NCI-H187 (cell line): Measurements from ENCODE around the gene CMTM8.

ENCODE experiments used
- DNase-seq, 2 experiments: peaks; one replicate each; lab custom pipeline; 2025; lab: John Stamatoyannopoulos, UW

The CMTM8 gene

DNA sequence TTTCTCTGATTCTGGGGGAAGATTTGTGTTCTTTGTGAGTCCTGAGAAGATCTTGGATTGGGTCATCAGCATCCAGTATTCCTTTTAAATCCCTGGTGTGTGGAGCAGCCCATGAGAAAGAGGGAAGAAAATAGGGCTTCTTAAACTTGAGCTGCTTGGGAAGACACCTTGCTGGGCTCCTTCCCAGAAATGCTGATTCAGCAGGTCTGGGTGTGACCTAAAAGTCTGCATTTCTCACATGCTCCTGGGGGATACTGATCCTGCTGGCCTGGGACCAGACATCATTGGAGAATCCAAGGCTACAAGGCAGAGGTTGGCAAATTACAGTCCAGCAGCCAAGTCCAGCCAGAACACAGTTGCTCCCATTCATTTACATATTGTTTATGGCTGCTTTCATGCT, 99.0 kb downstream of the CMTM8 start:
- no peak for DNase-seq

DNA sequence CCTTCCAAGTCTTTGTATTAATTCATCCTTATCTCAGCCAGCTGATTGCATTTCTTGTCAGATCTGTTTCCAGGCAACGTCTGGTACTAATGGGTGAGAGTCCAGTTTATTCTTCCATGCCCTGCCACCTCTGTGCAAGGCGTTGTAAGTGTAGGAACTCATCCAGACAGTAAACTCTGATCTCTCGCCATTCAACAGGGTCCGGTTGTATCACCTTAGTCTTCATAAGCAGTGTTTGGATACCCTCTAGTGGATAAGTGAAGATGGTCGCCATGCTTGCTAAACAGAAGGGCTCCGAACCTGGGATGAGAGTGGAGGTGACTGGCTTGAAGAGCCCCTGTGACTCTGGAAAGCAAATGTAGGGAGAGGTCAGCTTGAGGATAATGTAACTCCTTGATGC, 101.6 kb downstream of the CMTM8 start:
- DNase-seq = no peak

DNA sequence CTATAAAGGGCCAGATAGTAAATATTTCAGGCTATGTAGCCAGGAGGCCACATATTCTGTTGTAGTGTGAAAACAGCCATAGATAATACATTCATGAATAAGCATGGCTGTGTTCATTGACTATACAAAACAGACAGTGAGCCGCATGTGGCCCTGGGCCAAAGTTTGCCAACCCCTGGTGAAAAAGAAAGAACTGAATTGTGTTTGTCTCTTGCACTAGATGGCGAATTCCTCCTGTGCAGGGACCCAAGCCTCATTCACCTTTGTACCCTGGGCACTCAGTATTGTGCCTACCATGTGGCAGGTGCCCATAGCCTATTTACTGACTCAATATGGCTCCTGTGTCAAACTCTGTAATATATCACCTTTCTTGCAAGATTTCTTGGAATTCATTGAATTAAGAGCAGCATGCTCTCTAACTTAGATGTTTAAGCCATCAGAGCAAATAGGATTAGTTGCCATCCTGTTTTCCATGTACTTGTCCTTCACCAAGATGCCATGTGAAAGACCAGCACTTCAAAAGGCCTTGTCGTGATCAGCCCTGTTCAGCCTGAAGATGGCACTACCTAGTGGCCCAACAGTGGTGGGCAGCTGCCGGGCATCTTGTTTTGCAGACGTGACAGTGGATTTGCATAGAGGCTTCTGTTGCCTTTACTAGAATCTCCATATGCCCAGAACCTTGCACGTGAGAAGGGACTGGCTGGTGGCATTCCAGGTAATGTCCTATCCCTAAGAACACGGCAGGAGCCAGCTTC, 102.3 kb downstream of the CMTM8 start:
- no peak for DNase-seq

DNA sequence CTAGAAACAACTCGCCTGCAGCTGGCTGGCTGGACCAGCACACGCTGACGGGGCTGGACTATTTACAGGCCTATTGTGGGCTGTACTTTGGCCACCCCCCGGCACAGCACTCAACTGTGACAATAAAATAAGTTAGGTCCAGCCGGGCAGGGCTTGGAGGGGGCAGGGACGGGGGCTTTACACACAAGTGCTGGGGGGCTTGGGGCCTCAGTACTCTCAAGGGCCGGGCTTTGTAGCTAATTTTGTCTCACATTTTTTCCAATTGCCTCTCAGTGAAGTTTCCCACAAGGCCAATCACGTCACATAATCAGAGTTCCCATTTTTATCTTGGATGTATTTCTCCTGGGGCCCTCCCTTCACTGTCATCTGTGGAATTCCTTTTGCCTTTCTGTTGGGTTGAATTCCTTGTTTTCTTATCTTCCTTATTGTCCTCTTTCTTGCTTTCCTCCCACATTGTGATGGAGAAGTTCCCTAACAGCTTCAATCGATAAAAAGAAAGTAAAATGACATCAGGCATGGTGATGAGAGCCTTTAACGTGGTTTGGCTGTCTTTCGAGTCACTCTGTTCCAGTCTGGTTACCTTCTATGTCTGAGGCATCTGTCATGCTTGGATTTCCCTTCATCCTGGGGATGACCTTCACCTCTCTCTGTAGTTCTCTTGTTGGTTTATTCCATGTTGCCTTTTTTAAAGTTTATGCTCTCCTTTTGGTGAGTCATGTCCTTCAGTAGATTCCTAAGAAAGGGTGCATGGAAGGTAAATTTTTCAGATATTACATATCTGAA, 109.1 kb downstream of the CMTM8 start:
- DNase-seq = no peak

DNA sequence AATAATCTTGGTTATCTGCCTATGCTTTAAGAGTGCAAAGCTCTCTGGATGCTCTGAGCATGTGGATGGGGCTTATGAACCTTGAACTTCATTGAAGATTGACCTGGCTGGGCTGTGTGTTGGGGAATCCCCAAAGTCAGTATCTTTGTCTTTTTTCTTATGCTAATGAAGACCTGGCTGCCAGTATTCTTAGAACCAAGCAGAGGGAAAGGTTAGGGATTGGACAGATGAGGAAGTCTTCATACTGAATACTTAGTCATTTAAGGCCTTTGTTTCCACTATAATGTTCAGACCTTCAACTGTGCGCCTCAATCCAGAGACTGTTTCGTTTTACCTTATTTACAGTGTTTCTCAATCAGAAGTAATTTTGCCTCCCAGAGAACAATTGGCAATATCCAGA, 110.7 kb downstream of the CMTM8 start:
- no peak for DNase-seq

DNA sequence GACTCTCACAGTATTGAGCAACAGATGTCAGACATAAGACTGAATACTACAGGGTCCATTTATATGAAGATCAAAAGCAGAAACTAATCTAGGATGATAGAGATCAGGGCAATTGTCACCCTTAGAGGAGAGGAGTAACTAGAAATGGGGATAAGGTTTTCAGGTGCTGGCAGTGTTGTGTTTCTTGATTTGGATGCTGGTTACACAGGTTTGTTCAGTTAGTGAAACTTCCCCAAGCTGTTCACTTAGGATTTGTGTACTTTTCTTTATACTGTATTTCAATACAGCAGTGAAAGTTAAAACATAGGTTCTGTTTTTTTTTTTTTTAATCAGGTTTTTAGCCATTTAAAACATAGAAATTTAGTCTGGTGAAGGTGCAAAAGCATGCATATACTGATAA, 114.1 kb downstream of the CMTM8 start:
- DNase-seq = no peak

DNA sequence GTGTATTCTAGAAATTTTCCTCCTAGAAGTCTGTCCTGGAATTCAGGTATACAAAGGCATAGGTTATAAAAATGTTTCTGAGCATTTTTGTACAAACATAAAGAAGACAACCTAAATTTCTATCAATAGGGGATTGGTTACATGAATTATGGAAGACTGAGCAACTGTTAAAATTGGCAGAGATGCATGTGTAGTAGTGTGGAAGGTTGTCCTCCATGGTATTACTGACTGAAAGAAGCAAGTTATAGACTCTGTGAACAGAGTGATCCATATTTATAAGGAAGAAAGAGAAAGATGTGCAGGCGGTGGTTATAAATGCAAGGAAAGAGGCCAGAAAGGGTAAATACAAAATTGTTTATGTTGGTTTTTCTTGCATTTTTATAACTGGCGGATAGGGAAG, 114.9 kb downstream of the CMTM8 start:
- DNase-seq = no peak

DNA sequence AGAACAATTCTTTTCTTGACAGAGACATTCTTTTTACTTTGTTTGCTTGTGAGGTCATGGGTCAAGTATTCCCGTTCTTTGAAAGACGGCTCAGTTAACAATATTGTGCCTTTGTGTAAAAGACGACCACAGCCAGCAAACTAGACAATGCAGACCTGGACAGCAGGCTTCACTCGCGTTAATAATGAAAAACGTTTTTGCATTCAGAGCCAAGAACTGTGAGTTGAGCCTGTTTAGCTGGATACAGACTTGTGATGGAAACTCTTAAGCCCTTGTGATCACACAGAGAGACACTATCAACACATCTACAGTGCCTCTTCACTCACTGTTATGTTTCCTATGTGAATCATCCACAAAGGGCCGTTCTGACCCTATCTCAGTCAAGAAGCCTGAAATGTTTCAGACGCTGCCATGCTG, 115.9 kb downstream of the CMTM8 start:
- no peak for DNase-seq

DNA sequence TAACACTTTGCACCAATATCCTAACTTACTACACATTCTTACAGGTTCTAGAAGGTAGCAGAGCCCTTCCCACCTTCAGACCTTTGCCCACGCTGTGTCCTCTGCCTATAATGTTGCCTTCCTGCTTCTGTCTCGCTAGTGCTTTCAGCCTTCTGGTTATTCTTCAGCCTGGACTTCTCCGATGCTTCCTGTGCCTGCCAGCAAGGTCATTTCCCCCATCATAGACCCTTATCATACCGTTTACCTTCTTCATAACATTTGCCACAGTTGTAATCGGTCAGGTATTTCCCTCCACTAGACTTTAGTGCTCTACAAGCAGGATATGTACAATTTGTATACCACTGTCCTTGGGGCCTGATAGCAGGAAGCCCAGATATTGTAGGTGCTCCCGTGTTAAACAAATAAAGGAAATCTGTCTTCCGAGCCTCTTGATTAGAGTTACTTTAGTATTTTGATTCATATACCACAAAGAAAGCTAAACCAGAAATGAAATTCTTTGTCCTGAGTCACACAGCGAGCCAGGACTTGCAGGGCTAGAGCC, 117.3 kb downstream of the CMTM8 start:
- DNase-seq = no peak

DNA sequence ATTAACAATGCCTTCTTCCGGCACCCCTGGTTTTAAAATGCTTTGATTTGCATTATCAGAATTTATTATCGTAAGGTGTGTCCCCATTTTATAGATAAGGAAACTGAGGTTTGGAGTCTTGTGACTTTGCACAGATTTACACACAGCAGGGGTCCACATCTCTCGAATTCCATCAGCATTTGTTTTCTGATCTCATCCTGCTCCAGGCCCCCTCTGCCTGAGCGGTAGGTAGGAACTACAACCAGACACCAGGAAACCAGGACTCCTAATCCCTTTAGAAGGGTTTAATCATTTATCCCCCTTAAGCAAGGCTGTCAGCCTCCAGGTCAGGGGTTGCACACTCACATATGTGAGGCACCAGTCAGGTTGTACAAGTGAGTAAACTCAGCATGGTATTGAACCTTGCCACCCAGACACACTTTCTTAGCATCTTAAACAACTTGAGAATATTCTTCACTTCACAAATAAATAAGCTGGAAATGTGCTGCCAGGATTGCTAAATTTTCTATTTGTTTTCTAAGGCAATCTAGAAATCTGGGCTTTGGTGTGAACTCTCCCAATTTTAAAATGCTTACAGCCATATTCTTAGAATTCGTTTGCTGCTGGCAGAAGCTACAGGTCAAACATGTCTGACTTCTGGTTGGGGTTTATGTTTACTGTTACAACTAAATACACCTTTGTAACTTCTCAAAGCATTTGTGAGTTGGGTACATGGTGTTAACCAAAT, 121.4 kb downstream of the CMTM8 start:
- no peak for DNase-seq

DNA sequence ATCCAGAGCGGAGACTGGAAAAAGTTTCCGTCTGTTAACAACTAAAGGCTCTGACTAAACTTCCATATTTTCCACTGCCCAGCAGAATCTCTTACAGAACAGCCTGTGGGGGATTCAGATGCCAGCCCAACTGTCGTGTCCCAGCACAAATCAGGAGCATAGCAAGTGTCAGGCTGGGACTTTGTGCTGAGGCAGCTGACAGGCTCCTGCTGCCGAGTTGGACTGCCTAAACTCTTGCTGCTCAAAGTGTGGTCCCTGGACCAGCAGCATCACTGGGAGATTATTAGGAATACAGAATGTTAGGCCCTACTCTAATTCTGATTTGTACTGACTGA, 122.0 kb downstream of the CMTM8 start:
- DNase-seq = no peak

DNA sequence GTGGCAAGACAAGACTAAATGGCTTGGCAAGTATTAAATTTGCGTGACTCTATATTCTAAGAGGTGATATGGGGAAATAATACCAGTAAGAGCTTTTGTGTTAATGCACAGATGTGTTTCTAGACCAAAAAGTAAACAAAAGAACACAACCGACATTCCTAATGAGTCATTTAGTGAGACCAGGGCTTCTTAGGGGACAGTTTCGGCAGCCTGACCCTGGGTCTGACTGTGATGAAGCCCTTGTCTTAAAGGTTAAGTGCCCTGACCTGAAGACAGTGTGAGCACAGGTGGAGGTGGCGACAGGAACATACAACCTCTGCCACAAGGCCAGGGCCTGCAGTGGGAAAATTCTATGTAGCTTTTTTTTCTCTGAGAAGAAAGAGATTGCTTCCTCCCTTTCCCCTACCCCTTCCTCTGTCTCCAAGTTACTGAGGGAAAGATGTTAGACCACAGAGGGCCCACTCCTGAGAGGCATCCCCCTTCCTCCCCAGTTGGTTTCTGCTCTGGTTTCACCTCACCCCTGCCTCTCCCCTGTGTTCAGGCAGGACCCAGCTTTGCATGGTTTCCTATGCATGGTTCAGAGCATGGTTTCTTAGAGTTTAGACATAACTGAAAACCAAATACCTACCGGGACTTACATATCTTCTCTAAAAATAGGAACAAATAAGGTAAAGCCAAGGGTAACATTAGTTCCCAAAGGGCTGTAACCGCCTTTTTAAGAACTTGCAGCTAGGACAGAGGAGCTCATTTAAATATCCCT, 128.3 kb downstream of the CMTM8 start:
- no peak for DNase-seq

DNA sequence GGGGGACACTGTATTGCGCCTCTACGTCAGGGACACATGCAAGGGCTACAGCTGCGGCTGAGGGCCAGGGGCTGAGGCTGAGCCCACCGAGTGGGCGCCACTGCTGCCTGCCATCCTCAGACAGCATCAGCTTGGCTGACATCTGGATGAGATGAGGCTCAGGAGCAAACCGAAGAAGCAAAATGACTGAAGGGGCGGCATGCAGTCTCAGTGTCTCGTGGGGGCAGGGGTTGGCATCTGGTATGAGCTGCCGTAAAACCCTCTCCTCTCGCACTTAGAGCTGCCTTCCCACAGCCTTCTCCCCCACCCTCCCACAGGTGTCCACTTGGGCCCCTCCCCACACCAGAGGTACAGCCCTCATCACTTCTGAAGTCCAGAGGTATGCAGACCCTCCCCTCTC, 129.0 kb downstream of the CMTM8 start:
- DNase-seq = no peak

DNA sequence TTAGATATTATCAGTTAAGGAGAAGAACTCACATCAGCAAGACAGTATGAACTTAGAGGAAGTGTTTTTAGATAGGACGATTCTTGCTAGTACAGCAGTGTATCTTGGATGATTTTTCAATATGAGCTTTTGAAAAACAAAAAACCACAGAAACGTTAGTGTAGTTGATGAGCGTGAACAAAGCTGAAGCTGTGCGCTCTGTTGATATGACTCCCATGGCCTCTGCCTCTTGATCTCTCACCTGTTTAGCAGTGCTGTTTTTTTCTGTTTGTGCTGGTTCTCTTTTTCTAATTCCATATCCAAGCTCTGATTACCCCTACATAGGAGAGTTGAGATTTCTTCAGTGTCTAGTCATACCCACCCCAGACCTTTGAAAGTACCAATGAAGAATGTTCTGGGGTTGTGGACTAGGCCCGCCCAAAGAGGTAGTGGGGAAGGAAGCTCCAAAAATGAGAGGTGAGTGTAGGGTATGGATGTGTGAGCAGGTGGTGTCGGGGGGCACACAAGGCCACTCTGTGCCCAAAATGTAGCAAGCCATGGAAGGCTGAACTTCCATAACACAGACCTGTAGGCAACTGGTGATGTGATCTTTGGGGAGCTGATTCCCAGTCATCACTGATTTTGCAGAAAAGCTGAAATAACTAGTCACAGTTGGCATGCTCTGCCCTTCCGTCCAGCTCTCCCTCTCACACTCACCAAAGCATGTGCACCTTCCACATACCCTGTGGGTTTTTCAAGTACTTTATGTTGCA, 133.2 kb downstream of the CMTM8 start:
- no peak for DNase-seq

DNA sequence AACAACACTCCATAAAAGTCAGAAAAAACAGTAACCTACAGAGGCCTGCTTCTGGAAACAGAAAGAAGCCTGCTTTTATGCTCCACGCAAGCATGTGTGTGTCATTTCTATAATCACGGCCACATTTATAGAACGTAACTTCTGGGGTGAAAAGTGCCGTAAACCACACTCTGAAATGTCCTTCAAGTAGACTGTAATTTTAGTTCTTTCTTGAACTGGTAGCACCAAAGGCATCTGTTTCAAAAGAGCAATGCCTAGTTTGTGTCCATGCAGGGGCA, 133.7 kb downstream of the CMTM8 start:
- no peak for DNase-seq

DNA sequence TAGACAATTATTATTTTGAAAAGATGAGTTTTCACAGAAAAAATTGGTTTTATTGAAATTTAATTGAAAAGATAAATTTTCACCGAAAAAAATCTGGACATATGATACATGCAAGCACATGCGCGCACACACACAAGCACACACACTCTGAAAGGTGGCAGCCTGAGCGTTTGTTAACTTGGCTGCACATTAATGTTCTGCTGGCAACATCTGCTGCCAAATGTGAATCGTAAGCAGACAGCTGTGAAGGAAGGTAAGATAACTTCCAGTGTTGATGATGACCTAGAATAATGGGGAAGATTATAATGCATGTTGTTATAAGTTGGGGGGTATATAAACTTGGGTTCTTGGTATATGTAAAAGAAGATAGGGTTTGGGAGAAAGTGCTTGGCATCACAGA, 134.8 kb downstream of the CMTM8 start:
- no peak for DNase-seq

DNA sequence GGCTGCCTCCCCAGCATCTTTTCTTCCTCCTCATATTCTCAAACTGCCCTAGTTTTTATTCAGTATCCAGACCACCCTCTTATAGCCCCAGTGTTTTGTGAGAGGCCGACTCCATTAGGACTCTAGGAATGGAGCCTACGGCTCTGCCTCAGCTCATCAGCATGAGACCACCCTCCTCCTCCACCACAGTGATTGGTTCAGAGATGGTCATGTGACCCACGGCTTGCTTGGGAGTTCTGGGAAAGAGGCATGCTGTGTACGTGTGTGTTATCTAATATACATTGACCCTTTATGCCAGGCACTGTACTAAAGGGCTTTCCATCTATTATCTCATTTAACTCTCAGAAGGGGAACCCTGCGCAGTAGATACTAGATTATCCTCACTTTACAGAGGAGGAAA, 135.4 kb downstream of the CMTM8 start:
- no peak for DNase-seq

DNA sequence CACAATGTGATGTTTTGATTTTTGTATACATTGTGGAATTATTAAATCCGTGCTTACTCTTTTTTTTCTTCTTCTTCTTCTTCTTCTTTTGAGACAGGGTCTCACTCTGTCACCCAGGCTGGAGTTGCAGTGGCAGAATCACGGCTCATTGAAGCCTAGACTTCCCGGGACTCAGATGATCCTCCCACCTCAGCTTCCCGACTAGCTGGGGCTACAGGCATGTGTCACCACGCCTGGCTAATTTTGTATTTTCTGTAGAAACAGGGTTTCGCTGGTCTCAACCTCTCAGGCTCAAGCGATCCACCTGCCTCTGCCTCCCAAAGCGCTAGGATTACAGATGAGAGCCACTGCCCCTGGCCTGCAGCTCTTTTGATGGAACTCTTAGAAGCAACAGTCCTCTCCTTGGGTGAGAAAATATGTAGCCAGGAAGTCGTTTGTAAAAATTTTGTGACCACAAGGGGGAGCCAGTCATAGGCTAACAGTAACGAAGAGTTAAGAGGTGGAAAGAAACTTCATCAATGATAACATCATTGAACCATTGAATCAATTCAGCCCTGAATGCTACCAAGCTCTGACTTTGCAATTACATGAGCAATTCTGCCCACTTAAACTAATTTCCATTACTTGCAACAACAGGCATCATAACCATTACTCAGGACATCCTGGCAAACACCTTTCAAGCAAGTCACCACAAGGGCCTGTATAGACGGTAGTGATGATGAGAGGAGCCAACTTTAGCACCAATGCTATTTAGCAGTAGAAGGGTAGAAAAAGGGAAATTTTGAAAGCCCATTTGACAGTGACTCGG, 136.5 kb downstream of the CMTM8 start:
- peak in 1 of 2 experiments; percentile 9 for DNase-seq

DNA sequence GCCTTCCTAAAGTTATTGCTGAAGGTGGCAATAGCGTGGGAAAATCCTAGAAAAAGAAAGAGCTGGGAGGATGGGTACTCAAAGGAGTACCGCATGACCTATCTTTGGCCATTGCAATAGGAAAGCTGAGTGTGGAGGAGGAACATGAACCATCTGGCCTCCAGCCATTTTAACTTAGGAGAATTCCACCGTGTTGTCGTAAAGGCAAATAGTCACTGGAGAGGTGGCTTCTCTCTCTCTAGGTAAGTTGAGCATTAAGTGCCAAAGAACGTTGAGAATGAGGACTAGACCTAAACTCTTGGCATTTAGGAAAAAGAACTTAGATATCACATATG, 137.1 kb downstream of the CMTM8 start:
- DNase-seq = no peak

DNA sequence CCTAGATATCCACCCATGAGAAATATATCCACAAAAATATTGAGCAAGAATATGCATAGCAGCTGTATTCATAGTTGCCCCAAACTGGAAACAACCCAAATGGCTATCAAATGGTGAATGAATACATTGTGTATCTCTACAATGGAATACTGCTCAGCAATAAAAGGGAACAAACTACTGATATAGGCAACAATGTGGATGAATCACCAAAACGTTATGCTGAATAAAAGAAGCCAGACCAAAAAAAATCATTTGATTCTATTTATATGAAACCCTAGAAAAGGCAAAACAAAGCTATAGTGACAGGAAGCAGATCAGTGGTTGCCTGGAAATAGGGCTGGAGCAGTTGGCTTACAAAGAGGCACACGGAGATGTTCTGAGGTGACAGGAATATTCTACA, 137.6 kb downstream of the CMTM8 start:
- DNase-seq = no peak
